ENCODE measurements around the gene CIAPIN1. TPM values are rescaled to one million over a fixed set of nuclear protein-coding genes. Genes with fewer than 3 reads are reported as not detected.

CIAPIN1 gene
- total and polyA plus RNA-seq, 2 of the 4 experiments (the other 2 are of a cell fraction), result 41.6 to 47.7 TPM

- in situ Hi-C loops (cut with MboI; ENCODE audit: low sequenced_read_pairs) (no loop called here), dilution Hi-C loops (cut with HindIII; ENCODE audit: low sequenced_read_pairs, unreplicated experiment) (no loop called here), intact Hi-C loops (cut with micrococcal nuclease) (no loop called here)
- ATAC-seq (ENCODE audit: low read depth) (no peak), DNase-seq (no peak)
- Histone ChIP-seq H2AK9ac (replicated peaks; ENCODE audit: low read depth, low read length, poor library complexity) (peak overlapping the region; percentile 97), H2AK5ac (ENCODE audit: low read depth, low read length) (peak overlapping the region; percentile 15; the same call in 1 of the 2 replicates), H2BK20ac (ENCODE audit: low read depth, low read length) (no peak overlapping the region), H2BK15ac (ENCODE audit: low read depth, low read length) (peak overlapping the region; percentile 64; the same call in 1 of the 3 replicates), H4K5ac (ENCODE audit: low read depth, low read length) (no peak overlapping the region), H3K4ac (ENCODE audit: low read depth, low read length) (0 out of 2 replicates have a peak overlapping the region, but pooled peaks have one; percentile 56), H3K4me3 (ENCODE audit: insufficient read depth, low read depth, low read length) (peak overlapping the region; percentile 88), H3K9me3 (ENCODE audit: control insufficient read depth, insufficient read depth, low read length) (no peaks in the 10 kb centered on the region), H3K79me1 (ENCODE audit: low read depth in 1 of 2, low read length in 2 of 2) (peaks cover 0 to 4% of the 10 kb centered on the region in 2 experiments; a peak in 1 of 4 replicates), H3K18ac (ENCODE audit: low read depth, low read length) (no peak overlapping the region), H3K36me3 (ENCODE audit: control insufficient read depth, insufficient read depth, low read length) (no peaks in the 10 kb centered on the region), H4K8ac (ENCODE audit: low read depth in 2 of 2, low read length in 2 of 2) (peak overlapping the region in 1 of 2 experiments; percentile 57; a peak in 2 of 4 replicates), H3K27ac (ENCODE audit: insufficient read depth, low read length) (no peak overlapping the region), H3K4me2 (ENCODE audit: low read depth, low read length) (peak overlapping the region; percentile 92), H3K27me3 (ENCODE audit: control insufficient read depth, insufficient read depth, low read length) (peaks cover 4% of the 10 kb centered on the region), H3K56ac (ENCODE audit: extremely low read depth, insufficient read depth, low read length) (no peak overlapping the region), H4K91ac (ENCODE audit: insufficient read depth, low read depth, low read length) (no peak overlapping the region), H2BK5ac (ENCODE audit: low read depth, low read length, poor library complexity, severe bottlenecking) (no peak overlapping the region), H3K4me1 (ENCODE audit: control insufficient read depth, insufficient read depth, low read length) (peaks cover 4% of the 10 kb centered on the region; the same call in 1 of the 2 replicates), H2AFZ (replicated peaks; ENCODE audit: low read length, poor library complexity) (peak overlapping the region; percentile 96), H3K14ac (replicated peaks; ENCODE audit: low read depth, low read length) (peak overlapping the region; percentile 76; the same call in 1 of the 2 replicates), H4K20me1 (ENCODE audit: insufficient read depth, low read length) (no peaks in the 10 kb centered on the region; the same call in 1 of the 2 replicates), H3K9me1 (ENCODE audit: insufficient read depth, low read length) (peaks cover 4% of the 10 kb centered on the region), H3K9ac (ENCODE audit: low read depth, low read length) (peak overlapping the region; percentile 65; the same call in 1 of the 2 replicates), H3K23ac (ENCODE audit: low read depth, low read length) (no peak overlapping the region; the same call in 1 of the 2 replicates), H2BK120ac (ENCODE audit: low read depth, low read length) (no peak overlapping the region)
- ChIA-PET POLR2A (ENCODE audit: unreplicated experiment) (no interaction called here), CTCF (interaction anchor here (1.3 kb wide), 1 partner anchor 35 kb away, joined by 3 read pairs; no protein-coding TSS in a partner anchor)
- WGBS, 2 experiments (ENCODE audit: extremely low coverage in 2 of 2, insufficient read length in 1 of 2), result 93% methylated on average over 3 of the region's 14 CpGs; no CpG with 5 or more reads in 1 of the 2 experiments
- BruUV-seq (replicated peaks), result no TSS peak
- TF ChIP-seq, protein P1, sequence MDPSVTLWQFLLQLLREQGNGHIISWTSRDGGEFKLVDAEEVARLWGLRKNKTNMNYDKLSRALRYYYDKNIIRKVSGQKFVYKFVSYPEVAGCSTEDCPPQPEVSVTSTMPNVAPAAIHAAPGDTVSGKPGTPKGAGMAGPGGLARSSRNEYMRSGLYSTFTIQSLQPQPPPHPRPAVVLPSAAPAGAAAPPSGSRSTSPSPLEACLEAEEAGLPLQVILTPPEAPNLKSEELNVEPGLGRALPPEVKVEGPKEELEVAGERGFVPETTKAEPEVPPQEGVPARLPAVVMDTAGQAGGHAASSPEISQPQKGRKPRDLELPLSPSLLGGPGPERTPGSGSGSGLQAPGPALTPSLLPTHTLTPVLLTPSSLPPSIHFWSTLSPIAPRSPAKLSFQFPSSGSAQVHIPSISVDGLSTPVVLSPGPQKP (IDR thresholded peaks at IDR 0.05; ENCODE audit: borderline replicate concordance, low read depth, low read length), result no peak
- TF ChIP-seq RFX5 (IDR thresholded peaks at IDR 0.05; ENCODE audit: low read depth, low read length) (no peak), USF2 (IDR thresholded peaks at IDR 0.05; ENCODE audit: low read depth, low read length) (no peak), CHD1 (IDR thresholded peaks at IDR 0.05; ENCODE audit: low read depth, low read length) (no peak), RCOR1 (IDR thresholded peaks at IDR 0.05; ENCODE audit: insufficient replicate concordance, low read length) (no peak), MAZ (IDR thresholded peaks at IDR 0.05; ENCODE audit: borderline replicate concordance, low read depth, low read length) (no peak), RAD21 (IDR thresholded peaks at IDR 0.05; ENCODE audit: low read length) (no peak), MXI1 (IDR thresholded peaks at IDR 0.05; ENCODE audit: borderline replicate concordance, low read depth, low read length) (no peak), POLR2A (IDR thresholded peaks at IDR 0.05; ENCODE audit: low read depth, low read length) (no peak)
These were observed 38.1 kb upstream of the CIAPIN1 start for GRCh38 chr16:57485091-57485915.
